NCI-H2081 (cell line): ENCODE data around the gene GLYAT.
"Not testable (repeated sequence)": the region's sequence is repeated elsewhere in the genome, so short reads cannot be mapped to it uniquely, and the experiment has no call there.

ENCODE experiments used
- DNase-seq, 2 experiments: peaks; one replicate each; lab custom pipeline; 2025; lab: John Stamatoyannopoulos, UW

The GLYAT gene

GRCh38 chr11:58677536-58677935 lies 54.2 kb downstream of the GLYAT start:
- not testable (repeated sequence) for DNase-seq

GRCh38 chr11:58676563-58677135 lies 55.1 kb downstream of the GLYAT start:
- no peak for DNase-seq

GRCh38 chr11:58675334-58676155 lies 56.2 kb downstream of the GLYAT start:
- DNase-seq: peak; percentile 8 to 44

GRCh38 chr11:58674609-58675008 lies 57.1 kb downstream of the GLYAT start:
- no peak for DNase-seq

GRCh38 chr11:58671983-58672633 lies 59.6 kb downstream of the GLYAT start:
- DNase-seq: no peak

GRCh38 chr11:58659910-58660570 lies 71.7 kb downstream of the GLYAT start:
- no peak for DNase-seq

GRCh38 chr11:58659404-58659803 lies 72.3 kb downstream of the GLYAT start:
- DNase-seq: no peak
